Retinal pigment epithelial cell (primary cell): ENCODE measurements around the gene CENPM.

Experiments
- DNase-seq: peaks from one replicate; pipeline ENCODE4 v3.0.0-alpha.2; 2010; ENCODE audit warnings: low read depth
- H3K4me3 ChIP-seq: 2 replicates; pipeline ENCODE4 v1.5.1; 2011; ENCODE audit warnings: mild to moderate bottlenecking, low read length, control low read depth, moderate library complexity
- CTCF ChIP-seq: conservative IDR thresholded peaks from 2 replicates; pipeline ENCODE4 v1.5.1; 2011; ENCODE audit warnings: low read depth, low read length, control low read depth, inconsistent platforms

The CENPM gene

GRCh38 chr22:41983513-41984405 is 36.8 kb upstream of the CENPM start:
- no peak for TF ChIP-seq CTCF
- no peak for DNase-seq
- no peak overlapping the region for H3K4me3 ChIP-seq

GRCh38 chr22:41982865-41983264 is 35.9 kb upstream of the CENPM start:
- no peak for TF ChIP-seq CTCF
- no peak for DNase-seq
- no peak overlapping the region for H3K4me3 ChIP-seq

GRCh38 chr22:41979423-41980250 is 32.7 kb upstream of the CENPM start:
- no peak for DNase-seq
- no peak overlapping the region for H3K4me3 ChIP-seq
- TF ChIP-seq CTCF: no peak

- H3K4me3 ChIP-seq: no peak overlapping the region
- no peak for TF ChIP-seq CTCF
- no peak for DNase-seq
Observed at GRCh38 chr22:41978732-41979131, 31.8 kb upstream of the CENPM start.

- peak overlapping the region; percentile 32 for H3K4me3 ChIP-seq
- TF ChIP-seq CTCF: no peak
- DNase-seq: no peak
Observed at GRCh38 chr22:41976961-41977566, 30.1 kb upstream of the CENPM start.

- H3K4me3 ChIP-seq: peak overlapping the region; percentile 20
- no peak for TF ChIP-seq CTCF
- no peak for DNase-seq
Observed at GRCh38 chr22:41976070-41976901, 29.3 kb upstream of the CENPM start.
